NCI-H1436 (cell line): ENCODE data around the gene PPP1R8.

Experiments
- DNase-seq: peaks from one replicate; lab custom pipeline; 2025; lab: John Stamatoyannopoulos, UW

The PPP1R8 gene

GRCh38 chr1:27872059-27872801 lies 41.6 kb downstream of the PPP1R8 start, which contains the start of gene THEMIS2:
Gene THEMIS2 (plus strand): TSS chr1:27872544. CDS start chr1:27872572, 28 bp downstream.
- DNase-seq = no peak

- DNase-seq = no peak
These were observed 42.4 kb downstream of the PPP1R8 start for GRCh38 chr1:27872802-27873551.

- DNase-seq = no peak
These were observed 43.2 kb downstream of the PPP1R8 start for GRCh38 chr1:27873671-27874384.

GRCh38 chr1:27876341-27877114 lies 45.9 kb downstream of the PPP1R8 start:
- DNase-seq = no peak

GRCh38 chr1:27877115-27877416 lies 46.5 kb downstream of the PPP1R8 start:
- DNase-seq = no peak

GRCh38 chr1:27878039-27878438 lies 47.5 kb downstream of the PPP1R8 start:
- DNase-seq = no peak

GRCh38 chr1:27878787-27879335 lies 48.3 kb downstream of the PPP1R8 start:
- no peak for DNase-seq

- DNase-seq = no peak
These were observed 48.9 kb downstream of the PPP1R8 start for GRCh38 chr1:27879374-27880082.

GRCh38 chr1:27882543-27882903 lies 51.9 kb downstream of the PPP1R8 start:
- no peak for DNase-seq

GRCh38 chr1:27883536-27883935 lies 53.0 kb downstream of the PPP1R8 start:
- DNase-seq = no peak

- DNase-seq = no peak
These were observed 53.7 kb downstream of the PPP1R8 start for GRCh38 chr1:27884006-27884954.

- no peak for DNase-seq
These were observed 54.5 kb downstream of the PPP1R8 start for GRCh38 chr1:27885114-27885528.

- DNase-seq = no peak
These were observed 55.2 kb downstream of the PPP1R8 start for GRCh38 chr1:27885621-27886352.

GRCh38 chr1:27886353-27886679 lies 55.7 kb downstream of the PPP1R8 start:
- no peak for DNase-seq

GRCh38 chr1:27886744-27887143 lies 56.2 kb downstream of the PPP1R8 start:
- DNase-seq = no peak

- DNase-seq = no peak
These were observed 56.8 kb downstream of the PPP1R8 start for GRCh38 chr1:27887215-27888021.

- no peak for DNase-seq
These were observed 58.9 kb downstream of the PPP1R8 start for GRCh38 chr1:27889506-27889905.

GRCh38 chr1:27891196-27891889 lies 60.8 kb downstream of the PPP1R8 start:
- DNase-seq = no peak
